GM12891 (cell line): ENCODE measurements around the gene MAPK8.

ENCODE experiments used
- POLR2A ChIP-seq: IDR thresholded peaks from 2 replicates; pipeline ENCODE4 v1.6.1; 2011; ENCODE audit warnings: low read depth, low read length, control low read depth
- POLR2AphosphoS5 ChIP-seq: IDR thresholded peaks from 2 replicates; pipeline ENCODE4 v1.6.1; 2011; ENCODE audit warnings: low read depth, low read length, control low read depth

- TF ChIP-seq POLR2A (no peak), POLR2AphosphoS5 (no peak)
Observed at GRCh38 chr10:48291190-48291589, 15.3 kb upstream of the MAPK8 start.
